HG03095 (cell line): Measurements from ENCODE around the gene FES.
"Not testable (repeated sequence)": the region's sequence is repeated elsewhere in the genome, so short reads cannot be mapped to it uniquely, and the experiment has no call there.

Source experiments
- ATAC-seq: cut with Tn5 transposase; IDR thresholded peaks from one replicate; pipeline ENCODE4 v1.9.1; 2021; ENCODE audit warnings: moderate library complexity; ENCODE audit not compliant: unreplicated experiment

The FES gene

DNA sequence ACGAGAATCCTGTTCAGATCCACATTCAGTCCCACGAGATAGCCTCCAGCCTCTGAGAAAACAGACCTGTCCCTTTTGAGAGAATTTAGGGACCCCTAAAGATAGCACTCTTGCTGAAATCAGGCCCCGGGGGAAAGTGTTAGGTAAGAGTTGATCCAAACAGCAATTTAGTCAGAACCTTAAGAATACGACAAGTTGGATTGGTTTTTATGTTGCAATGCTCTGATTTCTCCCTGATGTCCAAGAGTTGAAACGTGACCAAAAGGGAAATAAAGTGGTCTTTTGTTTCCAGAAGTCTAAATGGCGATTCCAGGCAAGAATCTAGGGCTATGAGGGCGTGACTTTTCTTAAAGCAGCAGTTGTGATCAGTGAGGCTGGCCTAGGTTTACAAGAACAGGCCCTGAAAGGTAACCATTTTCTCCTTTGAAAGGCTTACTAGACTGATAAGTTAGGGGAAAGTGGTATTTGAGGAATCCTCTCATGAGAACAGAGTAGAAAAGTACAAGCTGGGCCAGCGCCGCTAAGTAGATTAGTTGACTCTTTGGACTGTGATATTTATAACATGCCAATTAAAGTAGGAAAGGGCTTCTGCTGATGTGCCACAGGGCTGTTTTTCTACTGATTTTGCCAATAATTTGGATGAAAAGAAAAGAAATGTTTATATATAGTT, 23.7 kb downstream of the FES start:
- ATAC-seq: no peak

DNA sequence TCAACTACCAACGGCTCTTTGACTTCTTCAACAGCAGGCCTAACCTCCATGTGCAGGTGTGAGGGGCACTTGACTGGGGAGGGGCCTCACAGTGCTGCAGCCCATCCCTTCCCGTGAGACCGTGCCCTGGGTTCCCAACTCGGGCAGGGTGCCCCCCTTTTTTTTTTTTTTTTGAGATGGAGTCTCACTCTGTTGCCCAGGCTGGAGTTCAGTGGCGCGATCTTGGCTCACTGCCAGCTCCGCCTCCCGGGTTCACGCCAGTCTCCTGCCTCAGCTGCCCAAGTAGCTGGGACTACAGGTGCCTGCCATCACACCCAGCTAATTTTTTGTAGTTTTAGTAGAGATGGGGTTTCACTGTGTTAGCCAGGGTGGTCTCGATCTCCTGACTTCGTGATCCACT, 25.1 kb downstream of the FES start:
- not testable (repeated sequence) for ATAC-seq

DNA sequence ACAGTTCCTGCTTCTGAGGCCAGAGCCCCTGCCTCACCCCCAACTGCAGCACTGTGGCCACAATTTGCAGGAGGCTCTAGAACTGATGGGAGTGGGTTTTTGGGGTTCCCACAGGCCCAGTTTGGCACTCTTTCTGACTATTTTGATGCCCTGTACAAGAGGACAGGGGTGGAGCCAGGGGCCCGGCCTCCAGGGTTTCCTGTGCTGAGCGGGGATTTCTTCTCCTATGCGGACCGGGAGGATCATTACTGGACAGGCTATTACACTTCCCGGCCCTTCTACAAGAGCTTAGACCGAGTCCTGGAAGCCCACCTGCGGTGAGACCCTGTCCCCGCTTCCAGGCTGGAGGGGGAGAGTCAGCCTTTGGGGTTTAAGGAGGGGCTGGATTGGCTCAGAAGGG, 25.7 kb downstream of the FES start:
- ATAC-seq: no peak

DNA sequence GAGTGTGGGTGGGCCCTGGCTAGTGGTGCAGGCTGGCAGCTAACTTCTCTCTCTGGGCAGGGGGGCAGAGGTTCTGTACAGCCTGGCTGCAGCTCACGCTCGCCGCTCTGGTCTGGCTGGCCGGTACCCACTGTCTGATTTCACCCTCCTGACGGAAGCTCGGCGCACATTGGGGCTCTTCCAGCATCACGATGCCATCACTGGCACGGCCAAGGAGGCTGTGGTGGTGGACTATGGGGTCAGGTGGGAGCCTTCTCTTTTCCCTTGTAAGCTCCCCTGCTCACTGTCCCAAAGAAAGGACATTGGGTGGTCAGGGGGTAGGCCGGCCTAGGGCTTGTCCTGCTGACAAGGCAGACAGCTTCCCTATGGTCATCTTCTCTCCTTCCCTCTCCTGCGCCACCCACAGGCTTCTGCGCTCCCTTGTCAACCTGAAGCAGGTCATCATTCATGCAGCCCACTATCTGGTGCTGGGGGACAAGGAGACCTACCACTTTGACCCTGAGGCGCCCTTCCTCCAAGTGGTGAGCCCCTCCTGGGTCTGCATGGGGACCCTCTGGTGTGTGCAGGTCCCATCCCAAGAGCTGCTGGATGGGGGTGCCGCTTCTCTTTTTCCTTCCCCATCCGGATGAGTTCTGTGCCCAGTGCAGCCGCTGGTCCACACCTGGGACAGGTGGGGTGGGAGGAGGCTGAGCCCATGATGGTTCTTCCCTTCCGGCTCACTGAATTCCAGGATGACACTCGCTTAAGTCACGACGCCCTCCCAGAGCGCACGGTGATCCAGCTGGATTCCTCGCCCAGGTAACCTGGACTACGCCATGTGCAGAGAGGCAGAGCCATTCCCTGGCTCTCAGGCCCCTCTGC, 26.4 kb downstream of the FES start:
- no peak for ATAC-seq

DNA sequence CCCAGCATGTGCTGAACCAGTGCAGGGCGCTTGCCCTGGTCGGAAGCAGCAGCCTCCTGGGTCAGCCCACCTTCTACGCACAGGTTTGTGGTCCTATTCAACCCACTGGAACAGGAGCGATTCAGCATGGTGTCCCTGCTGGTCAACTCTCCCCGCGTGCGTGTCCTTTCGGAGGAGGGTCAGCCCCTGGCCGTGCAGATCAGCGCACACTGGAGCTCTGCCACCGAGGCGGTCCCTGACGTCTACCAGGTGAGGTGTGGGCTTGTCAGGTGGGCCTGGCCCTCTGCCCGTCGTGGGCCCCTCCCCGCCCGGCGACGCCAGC, 27.0 kb downstream of the FES start:
- no peak for ATAC-seq

DNA sequence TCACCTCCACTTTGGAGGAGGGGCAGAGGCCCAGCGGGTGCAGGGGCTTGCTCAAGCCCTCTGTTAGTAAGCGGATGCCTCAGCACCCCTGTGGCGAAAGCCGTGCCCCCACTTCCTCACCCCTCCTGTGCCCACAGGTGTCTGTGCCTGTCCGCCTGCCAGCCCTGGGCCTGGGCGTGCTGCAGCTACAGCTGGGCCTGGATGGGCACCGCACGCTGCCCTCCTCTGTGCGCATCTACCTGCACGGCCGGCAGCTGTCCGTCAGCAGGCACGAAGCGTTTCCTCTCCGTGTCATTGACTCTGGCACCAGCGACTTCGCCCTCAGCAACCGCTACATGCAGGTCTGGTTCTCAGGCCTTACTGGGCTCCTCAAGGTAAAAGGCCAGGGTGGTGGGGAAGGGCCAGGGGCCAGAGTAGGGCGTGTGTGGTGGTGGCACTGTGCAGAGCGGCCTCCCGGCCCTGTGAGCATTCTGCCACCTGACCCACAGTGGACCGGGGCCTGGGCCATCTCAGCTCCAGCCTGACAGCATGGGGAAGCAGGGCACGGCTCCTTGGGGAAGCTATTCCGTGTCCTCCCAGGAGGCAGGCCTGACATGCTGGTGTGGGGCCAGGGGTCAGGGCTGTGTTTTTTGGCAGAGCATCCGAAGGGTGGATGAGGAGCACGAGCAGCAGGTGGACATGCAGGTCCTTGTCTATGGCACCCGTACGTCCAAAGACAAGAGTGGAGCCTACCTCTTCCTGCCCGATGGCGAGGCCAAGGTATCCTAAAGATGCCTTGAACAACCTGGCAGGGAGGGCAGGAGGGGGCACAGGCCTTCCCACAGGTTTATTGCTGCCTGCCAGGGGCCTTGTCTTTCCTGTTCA, 27.8 kb downstream of the FES start:
- ATAC-seq: no peak

DNA sequence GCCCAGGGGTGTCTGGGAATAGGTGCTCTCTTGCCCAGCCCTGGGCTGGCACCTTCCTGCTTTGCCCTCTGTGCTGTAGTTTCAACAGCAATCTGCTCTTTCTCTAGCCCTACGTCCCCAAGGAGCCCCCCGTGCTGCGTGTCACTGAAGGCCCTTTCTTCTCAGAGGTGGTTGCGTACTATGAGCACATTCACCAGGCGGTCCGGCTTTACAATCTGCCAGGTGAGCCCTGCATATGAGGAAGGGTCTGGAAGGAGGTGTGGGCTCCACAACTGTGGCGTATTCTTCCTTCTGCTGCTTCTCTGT, 28.4 kb downstream of the FES start:
- ATAC-seq: no peak

DNA sequence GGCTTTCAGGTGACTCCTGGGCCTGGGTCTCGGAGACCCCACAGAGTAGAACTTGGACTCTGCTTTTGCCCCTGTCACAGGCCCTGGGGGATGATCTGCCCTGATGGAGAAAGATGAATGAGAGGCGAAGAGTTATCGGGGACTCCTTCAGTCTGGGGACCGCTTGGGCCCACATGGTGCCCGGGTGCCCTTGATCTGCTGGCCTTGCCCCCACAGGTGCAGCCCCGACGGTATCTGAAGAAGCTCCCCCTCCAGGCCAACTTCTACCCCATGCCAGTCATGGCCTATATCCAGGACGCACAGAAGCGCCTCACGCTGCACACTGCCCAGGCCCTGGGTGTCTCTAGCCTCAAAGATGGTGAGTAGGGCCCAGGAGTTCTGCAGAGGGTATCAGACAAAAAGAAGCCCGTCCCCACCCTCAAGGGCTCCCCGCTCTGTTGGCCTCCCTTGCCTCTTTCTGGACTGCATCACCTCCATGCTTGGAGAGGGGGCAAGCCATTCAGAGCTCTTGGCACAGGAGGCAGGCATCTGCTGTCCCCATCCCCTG, 29.2 kb downstream of the FES start:
- ATAC-seq: no peak

DNA sequence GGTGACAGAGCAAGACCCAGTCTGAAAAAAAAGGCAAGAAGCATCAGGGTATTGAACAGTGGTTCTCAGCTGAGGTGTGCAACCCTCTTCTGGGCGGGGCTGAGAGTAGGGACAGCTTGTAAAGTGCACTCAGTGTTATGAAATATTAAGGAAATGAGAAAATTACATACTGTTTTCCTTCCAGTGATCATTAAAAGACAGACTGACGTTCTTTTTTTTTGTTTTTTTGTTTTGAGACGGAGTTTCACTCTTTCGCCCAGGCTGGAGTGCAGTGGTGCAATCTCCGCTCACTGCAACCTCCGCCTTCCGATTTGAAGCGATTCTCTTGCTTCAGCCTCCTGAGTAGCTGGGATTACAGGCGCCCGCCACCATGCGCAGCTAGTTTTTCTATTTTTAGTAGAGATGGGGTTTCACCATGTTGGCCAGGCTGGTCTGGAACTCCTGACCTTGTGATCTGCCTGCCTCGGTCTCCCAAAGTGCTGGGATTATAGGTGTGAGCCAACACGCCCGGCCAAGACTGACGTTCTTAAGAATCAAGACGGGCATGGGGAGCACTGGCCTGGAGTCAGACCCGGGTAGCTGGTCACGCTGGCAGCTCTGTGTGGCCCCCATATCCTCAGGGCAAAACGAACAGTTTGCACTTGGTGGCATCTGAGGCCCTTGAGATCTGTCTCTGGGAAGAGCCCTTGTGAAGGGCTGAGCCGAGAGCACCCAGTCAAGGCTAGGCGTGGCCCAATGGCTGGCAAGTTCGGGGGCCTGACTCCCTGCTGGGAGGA, 30.2 kb downstream of the FES start:
- ATAC-seq: no peak

DNA sequence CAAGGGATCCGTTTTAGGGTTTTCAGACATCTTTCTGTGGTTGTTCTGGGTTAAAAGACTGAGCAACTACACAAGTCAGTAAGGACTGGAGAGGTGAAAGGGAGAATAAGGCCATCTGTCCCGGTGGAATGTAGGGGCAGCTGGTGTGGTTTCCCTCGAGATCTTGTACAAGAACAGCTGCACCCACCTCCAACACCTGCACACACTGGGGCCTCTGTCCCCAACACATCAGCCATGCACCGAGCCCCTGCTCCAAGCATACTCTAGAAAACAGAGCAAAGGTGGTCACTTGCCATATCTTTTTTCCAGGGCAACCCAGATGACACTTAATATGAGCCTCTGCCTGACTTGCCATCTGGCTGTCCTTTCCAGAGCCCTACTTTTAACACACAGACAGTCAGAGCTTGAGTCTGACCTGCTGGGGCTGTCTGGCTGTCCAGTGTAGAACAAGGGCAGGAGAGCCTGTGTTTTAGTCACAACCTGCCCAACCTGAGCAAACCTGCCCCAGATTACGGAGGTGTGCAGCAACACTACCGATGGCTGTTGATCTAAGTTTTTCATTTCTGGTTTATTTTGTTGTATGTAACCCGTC, 31.0 kb downstream of the FES start:
- ATAC-seq: no peak

DNA sequence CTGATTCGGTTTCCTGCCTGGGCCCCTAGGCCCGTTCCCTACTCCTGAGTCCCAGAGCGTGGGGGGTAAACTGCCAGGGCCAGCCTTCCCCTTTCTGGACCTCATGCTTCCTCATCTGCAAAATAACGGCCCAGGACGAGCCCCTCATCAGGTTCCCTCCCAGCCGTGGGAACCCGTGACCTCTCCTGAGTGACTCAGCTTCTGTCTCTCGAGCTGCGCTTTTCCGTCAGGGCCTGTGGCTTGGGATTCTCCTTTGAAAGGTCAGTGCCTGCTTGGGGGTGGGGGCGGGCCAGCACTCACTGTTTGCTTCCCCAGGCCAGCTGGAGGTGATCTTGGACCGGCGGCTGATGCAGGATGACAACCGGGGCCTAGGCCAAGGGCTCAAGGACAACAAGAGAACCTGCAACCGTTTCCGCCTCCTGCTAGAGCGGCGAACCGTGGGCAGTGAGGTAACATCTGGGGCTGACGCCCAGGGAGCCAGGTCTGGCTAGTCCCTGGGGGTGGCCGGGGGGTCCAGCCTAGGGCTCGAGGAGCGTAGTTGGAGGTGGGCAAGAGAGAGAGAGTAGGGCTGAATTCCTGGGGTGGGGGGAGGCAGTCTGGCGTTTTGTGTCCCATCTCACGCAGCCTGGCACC, 31.6 kb downstream of the FES start:
- ATAC-seq: no peak

DNA sequence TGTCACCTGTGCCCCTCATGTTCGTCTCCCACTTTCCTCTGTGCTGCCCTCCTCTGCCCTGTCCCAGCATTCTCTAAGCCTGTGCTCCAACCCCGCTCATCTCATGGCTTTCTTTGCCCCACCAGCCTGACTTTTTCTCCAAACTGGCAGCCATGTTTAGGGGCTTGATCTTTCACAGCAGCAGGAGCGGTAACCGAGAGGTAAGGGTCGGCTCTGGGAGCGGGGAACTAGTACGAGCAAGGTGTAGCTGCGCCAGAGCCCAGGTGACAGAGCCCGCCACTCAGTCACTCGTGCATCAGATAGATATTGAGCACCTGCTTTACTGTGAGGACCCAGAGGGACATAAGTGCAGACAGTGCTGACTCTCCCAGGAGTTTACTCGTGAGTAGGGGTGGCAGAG, 32.2 kb downstream of the FES start:
- no peak for ATAC-seq

DNA sequence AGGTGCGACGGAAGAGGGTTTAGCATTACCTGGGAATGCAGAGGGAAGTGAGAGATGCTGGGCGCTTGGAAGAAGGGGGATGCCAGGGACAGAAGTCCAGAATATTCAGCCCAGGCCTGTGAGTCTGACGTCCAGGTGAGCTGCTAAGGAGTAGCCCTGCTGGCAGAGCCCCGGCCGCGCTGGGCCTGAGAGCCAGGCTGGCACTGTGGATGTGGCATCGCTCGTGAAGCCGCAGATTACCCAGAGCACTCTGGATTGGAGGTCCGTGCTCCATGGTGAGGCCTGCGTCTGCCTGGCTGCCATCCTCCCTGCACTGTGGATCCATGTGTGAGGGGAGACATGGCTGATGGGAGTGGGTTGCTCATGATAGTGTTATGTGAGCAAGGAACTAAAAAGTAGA, 33.3 kb downstream of the FES start:
- ATAC-seq: no peak

DNA sequence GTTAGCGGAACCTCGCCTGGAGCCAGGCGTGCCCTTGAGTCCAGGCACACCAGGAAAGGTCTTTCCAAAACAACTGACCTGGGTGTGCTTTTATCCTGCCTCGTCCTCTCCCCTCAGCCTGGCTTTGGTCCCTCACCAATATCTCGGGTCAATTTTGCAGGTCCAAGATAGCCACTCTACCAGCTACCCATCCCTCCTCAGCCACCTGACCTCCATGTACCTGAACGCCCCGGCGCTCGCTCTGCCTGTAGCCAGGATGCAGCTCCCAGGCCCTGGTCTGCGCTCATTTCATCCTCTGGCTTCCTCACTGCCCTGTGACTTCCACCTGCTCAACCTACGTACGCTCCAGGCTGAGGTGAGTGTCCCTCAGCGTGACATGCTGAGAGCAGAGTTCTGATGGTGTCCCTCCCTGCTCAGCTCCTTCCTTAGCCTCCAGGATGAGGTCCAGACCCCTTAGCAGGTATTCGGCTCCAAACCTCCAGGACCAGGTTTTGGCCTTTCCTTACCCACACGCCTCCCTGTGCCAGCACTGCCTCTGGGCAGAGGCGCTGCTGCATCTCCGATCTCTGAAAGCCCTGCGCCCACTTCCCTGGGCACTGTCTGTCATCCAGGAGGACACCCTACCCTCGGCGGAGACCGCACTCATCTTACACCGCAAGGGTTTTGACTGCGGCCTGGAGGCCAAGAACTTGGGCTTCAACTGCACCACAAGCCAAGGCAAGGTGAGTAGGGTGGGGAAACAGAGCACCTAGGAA, 33.9 kb downstream of the FES start:
- no peak for ATAC-seq

DNA sequence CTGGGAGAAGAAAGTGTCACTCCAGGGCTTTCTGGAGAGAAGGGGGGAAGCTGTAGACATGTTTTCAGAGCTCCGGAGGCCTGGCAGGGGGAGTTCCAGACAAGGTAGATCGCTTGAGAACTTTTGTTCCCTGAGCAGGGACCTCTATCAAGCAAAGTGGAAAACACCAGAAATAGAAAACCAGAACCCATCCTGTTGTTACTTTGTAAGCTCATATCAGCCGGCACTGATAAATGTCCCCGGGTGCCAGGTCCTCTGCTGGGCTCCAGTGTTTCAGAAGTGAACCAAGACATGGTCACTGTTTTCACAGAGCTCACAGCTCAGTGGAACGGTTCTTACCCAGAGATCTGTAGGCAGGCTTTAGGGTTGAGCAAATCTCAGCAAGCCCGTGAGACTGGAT, 34.5 kb downstream of the FES start:
- no peak for ATAC-seq

DNA sequence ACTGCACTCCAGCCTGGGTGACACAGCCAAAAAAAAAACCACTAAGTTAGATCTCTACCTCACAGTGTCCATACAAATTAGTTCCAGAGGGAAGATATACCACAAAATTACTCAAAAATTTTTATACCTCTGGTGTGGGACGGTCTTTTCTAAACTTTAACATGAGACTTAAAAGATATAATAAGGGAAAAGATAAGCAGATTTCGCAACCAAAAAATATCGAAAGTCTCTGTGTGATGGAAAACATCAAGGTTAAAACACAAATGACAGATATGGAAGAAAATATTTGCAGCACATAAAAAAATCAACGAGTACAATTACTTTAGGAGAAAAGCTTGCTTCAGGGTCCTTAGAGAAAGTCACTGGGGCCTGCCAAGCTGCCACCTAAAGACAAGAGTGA, 37.6 kb downstream of the FES start:
- ATAC-seq: no peak

DNA sequence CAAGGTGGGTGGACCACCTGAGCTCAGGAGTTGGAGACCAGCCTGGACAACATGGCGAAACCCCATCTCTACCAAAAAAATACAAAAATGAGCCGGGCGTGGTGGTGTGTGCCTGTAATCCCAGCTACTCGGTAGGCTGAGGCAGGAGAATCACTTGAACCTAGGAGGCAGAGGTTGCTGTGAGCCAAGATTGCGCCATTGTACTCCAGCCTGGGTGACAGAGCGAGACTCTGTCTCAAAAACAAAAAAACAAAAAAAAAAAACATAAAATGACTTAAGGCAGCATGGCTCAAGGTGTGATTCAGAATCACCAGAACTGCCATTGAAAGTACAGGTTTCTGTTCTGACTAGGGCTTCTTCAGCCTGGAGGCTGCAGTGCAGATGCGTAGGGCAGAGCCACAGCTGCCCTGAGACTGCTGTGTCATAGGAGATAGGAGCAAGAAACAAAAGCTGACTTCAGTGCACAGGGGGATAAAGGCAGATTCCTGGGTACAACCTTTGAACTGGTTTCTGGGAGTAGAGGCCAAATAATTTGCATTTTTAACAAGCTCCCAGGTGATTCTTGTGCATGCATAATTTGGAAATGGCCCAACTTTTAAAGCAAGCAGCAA, 38.5 kb downstream of the FES start:
- peak; percentile 87 for ATAC-seq

DNA sequence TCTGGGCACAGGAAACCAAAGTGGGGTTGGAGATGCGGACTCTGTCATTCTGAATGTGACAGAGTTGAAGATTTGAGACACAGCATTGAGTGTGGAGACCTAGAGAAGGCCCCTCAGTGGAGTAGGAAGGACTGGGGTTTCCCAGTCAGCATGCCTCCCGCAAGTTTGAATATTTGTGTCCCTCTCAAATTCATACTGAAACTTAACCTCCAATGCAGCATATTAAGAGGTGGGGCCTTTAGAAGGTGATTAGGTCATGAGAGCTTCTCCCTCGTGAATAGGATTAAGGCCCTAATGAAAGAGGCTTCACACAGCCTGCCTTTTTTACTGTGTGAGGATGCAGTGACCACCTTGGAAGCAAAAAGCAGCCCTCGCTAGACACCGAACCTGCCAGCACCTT, 40.1 kb downstream of the FES start:
- peak; percentile 70 for ATAC-seq

DNA sequence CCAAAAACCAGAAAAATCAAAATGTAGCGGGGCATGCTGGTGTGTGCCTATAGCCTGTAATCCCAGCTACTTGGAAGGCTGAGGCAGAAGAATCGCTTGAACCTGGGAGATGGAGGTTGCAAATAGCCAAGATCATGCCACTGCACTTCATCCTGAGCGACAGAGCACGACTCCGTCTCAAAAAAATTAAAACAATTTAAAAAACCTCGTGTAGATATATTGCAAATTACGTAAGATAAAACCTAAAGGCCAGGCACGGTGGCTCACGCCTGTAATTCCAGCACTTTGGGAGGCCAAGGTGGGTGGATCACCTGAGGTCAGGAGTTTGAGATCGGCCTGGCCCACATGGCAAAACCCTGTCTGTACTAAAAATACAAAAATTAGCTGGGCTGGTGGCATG, 42.5 kb downstream of the FES start:
- not testable (repeated sequence) for ATAC-seq
